Activated CD4-positive, alpha-beta T cell treated with anti-CD3 and anti-CD28 coated beads for 4 hours (primary cell): Measurements from ENCODE around the gene ABCG8.

Experiments used
- DNase-seq, 2 donors: peaks; one replicate each; pipeline ENCODE4 v3.0.0-alpha.2; 2020

ABCG8 gene

DNA sequence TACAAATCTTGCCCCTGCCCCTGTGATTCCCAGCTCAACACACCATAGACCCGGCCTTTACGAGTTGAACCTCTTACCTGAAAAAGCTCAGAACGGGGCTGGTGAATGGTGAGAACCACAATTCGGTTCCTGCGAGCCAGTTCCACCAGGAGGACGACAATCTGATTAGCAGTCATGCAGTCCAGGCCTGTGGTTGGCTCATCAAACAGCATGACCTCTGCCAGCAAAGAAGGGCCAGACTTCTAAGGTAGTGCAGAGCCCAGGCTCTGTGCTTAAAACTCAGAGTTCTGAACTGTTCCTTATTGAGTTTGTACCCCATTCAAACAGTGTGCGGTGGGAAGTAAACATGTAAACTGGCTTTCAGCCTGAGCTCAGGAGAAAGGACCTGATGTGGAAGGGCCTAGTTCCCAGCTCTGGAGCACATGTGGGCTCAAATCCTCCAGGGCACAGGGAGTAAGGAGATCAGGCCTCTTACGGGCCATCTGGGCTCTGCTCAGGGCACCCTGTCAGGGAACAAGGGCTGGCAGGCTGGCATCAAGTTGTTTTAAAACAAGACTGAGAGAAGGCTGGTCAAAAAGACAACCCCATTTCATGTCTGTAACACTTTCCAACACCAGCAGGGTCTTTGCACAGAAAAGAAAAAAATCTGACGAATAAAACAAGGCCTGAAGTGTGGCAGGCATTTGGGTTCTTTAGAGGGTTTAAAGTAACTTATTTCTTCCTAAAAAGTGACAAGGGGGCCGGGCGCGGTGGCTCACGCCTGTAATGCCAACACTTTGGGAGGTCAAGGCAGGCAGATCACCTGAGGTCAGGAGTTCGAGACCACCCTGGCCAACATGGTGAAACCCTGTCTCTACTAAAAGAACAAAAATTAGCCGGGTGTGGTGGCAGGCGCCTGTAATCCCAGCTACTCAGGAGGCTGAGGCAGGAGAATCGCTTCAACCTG lies 12.2 kb upstream of the ABCG8 start:
- no peak for DNase-seq

DNA sequence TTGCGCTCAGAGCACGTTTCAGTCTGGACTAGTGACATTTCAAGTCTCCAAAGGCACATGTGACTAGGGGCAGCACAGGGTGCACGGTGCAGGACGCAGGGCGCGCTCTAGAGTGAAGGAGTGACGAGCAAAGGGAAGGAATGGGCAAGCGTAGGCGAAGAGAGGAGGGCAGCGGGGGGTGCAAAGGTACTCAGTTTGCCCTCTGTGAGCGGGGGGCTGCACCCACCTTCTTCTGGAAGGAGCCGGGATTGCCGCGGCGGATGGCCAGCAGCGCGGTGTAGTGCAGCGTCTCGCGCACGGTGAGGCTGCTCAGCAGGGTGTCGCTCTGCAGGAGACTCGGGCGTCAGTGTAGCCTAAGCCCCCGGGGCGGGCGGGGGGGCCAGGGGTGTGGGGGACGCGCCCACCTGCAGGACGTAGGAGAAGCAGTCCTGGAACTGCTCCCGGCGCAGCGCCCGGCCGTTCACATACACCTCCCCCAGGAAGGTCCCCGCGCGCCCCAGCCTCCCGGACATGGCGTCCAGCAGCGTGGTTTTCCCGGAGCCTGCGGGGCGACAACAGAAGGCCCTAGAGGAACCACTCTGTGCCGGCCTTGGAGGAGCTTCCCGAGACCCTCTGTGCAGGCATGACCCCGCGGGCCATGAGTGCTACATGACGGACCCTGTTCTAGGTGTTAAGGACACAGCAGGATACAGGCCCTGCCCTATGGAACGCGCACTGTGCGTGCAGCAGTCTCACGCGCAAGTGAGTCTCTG lies 7.1 kb upstream of the ABCG8 start:
- no peak for DNase-seq

- no peak for DNase-seq
These were observed 6.3 kb upstream of the ABCG8 start for GRCh38 chr2:43832457-43832856.

GRCh38 chr2:43837033-43837432 lies 1.7 kb upstream of the ABCG8 start:
- DNase-seq, result no peak

GRCh38 chr2:43837831-43838559 lies 776 bp upstream of the ABCG8 start:
- DNase-seq, result no peak

- no peak for DNase-seq
These were observed 1.2 kb downstream of the ABCG8 start for GRCh38 chr2:43839776-43840564.

DNA sequence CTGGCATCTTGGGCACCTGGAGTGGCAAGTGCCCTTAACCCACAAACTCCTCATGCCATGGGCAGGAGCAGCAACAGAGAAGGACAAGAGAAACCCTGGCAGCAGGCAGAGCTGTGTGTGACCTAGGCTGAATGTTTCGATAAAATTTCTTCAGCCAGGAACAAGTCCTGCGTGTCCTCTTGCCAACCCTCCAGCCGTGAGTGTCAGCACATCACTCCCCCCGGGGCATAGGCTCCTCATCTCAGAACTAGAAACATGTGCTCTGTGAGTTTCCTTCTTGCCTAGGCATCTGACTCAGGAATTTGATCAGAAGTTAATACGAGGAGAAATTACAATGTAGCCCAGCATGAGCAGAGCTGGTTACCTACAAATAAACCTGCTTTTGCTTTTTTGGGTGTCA lies 2.2 kb downstream of the ABCG8 start:
- no peak for DNase-seq

GRCh38 chr2:43841949-43842865 lies 3.4 kb downstream of the ABCG8 start:
- DNase-seq, result no peak

DNA sequence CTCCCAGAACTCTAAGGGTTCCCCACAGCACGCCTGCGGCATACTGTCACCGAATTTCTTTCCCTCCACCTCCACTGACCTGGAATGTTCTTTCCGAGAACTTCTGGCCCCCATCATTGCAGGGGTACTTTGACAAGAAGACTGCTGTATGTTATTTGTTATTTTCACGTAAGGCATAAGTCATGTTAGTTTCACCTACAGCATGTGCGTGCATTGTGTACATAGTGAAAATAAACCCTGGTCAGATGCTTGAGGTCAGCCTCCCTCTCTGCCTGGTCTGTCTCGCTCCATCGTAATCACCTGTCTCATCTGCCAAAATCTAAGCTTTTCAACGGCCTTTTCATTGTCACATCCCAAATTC lies 4.1 kb downstream of the ABCG8 start:
- DNase-seq, result no peak

DNA sequence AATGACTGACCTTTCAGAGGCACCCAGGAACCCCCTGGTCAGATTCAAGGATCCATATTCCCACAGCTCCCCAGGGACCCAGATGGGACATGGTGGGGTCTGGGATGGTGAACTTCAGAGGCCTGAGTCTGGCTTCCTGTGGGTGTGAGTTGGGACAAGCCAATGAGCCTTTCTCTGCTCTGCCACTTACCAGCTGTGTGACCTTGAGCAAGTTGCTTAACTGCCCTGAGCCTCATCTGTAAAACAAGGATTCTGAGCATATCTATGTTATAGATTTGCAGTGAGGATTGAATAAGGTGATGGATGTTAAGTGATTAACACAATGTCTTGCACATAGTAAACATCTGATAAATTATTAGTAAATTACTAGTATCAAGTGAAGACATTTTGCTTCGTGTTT lies 6.4 kb downstream of the ABCG8 start:
- no peak for DNase-seq

DNA sequence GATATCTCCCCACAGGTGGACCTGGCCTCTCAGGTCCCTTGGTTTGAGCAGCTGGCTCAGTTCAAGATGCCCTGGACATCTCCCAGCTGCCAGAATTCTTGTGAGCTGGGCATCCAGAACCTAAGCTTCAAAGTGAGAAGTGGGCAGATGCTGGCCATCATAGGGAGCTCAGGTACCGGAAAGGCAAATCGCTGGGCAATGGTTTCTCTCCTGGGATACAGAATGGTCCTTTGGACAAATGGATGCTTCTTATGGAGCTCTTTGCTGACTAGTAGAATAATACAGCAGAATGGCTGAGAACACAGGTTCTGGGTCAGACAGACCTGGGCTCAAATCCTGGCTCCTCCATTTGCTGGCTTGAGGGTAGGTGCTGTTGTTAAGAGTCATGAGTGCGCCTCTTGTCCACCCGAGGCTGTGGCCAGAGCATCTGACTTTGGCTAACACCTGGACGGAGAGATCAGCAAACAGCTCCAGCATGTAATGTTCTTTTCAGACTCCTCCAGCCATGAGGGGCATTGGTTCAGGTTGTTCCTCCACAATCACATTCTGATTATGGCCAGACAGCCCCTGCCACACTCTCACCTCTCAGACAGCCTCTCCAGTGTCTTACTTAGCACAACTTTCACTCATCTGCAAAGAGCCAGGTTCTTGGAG lies 7.5 kb downstream of the ABCG8 start:
- no peak for DNase-seq

- DNase-seq, result no peak
These were observed 9.4 kb downstream of the ABCG8 start for GRCh38 chr2:43848214-43848613.

GRCh38 chr2:43851011-43851980 lies 12.5 kb downstream of the ABCG8 start:
- no peak for DNase-seq

DNA sequence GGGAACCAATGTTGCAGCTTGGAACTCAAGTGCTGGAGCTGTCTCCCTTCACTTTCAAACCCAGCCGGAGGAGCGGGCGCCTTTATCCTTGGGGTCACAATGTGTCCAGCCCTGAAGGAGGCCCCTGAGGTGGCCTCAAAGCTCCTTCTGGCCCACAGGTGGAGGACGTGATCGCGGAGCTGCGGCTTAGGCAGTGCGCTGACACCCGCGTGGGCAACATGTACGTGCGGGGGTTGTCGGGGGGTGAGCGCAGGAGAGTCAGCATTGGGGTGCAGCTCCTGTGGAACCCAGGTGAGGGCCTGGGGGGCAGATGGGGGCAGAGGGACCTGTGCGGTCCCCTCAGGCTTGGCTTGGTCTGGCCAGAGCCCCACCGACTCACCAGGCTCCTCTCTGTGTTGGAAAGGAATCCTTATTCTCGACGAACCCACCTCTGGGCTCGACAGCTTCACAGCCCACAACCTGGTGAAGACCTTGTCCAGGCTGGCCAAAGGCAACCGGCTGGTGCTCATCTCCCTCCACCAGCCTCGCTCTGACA lies 13.5 kb downstream of the ABCG8 start:
- no peak for DNase-seq

- DNase-seq, result no peak
These were observed 14.6 kb downstream of the ABCG8 start for GRCh38 chr2:43853141-43854081.

DNA sequence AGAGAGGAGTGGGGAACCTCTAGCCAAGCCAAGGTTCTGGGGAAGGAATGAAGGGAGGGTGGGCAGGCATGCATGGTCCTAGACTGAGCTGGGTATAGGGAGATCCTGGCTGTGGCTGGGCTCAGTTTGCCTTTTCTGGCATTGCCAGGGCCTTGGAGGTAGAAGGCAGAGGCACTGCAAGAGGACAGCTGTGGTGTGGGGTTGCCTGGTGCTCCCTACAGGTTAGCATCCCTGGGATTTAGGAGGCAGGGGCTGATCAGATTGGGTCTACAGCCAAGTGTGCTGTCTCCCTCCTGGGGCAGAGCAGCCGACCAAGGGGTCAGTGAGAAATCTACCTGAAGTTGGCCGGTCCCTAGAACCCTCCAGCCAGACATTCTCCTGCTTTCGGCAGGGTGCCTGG lies 15.9 kb downstream of the ABCG8 start:
- DNase-seq, result no peak

DNA sequence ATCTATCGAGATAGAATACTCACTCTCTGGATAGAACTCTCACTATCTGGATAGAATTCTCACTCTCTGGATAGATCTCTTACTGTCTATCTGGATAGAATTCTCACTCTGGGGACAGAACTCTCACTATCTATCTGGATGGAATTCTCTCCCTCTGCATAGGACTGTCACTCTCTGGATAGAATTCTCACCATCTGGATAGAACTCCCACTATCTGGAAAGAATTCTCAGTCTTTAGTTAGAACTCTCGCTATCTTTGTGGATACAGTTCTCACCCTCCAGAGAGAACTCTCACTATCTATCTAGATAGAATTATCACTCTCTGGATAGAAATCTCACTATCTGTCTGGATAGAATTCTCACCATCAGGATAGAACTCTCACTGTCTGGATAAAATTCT lies 16.5 kb downstream of the ABCG8 start:
- DNase-seq, result no peak

- DNase-seq, result no peak
These were observed 33.4 kb downstream of the ABCG8 start for GRCh38 chr2:43872151-43872550.
